NOMO-1 (cell line): ENCODE results near the gene ZNF549.
"Not testable (repeated sequence)": the region's sequence is repeated elsewhere in the genome, so short reads cannot be mapped to it uniquely, and the experiment has no call there.

Experiments used
- DNase-seq, 2 experiments: peaks; one replicate each; lab custom pipeline; 2025; ENCODE audit not compliant: unreplicated experiment in 2 of 2; lab: John Stamatoyannopoulos, UW

ZNF549 gene

GRCh38 chr19:57527136-57527881 lies at the start of gene ZNF549:
Gene ZNF549, plus strand, starts transcription at chr19:57527356. Its CDS starts 218 bp downstream, at chr19:57527574.
- peak; percentile 55 to 69 for DNase-seq

- peak; percentile 64 to 78 for DNase-seq
Measured at GRCh38 chr19:57487477-57488298, 39.5 kb upstream of the ZNF549 start, which contains the start of gene ZNF419. Gene ZNF419, plus strand, starts transcription at chr19:57487750. Its CDS starts 201 bp downstream, at chr19:57487951.

GRCh38 chr19:57488299-57488644 lies 38.9 kb upstream of the ZNF549 start:
- DNase-seq, result not testable (repeated sequence)

GRCh38 chr19:57499332-57499679 lies 27.9 kb upstream of the ZNF549 start:
- DNase-seq, result not testable (repeated sequence)

- DNase-seq, result peak; percentile 87 to 89
Measured at GRCh38 chr19:57499680-57500395, 27.3 kb upstream of the ZNF549 start, which contains the start of gene ZNF773. Gene ZNF773, plus strand, starts transcription at chr19:57499938. Its CDS starts 143 bp downstream, at chr19:57500081.

- DNase-seq, result not testable (repeated sequence)
Measured at GRCh38 chr19:57500400-57500799, 26.8 kb upstream of the ZNF549 start.

- DNase-seq, result no peak
Measured at GRCh38 chr19:57506163-57506562, 21.0 kb upstream of the ZNF549 start.

GRCh38 chr19:57511484-57511883 lies 15.7 kb upstream of the ZNF549 start:
- no peak for DNase-seq

- no peak for DNase-seq
Measured at GRCh38 chr19:57512845-57513244, 14.3 kb upstream of the ZNF549 start.

GRCh38 chr19:57515255-57515654 lies 11.9 kb upstream of the ZNF549 start:
- no peak for DNase-seq

- DNase-seq, result not testable (repeated sequence)
Measured at GRCh38 chr19:57518021-57518420, 9.1 kb upstream of the ZNF549 start.

- no peak for DNase-seq
Measured at GRCh38 chr19:57537953-57538547, 10.9 kb downstream of the ZNF549 start.

GRCh38 chr19:57546513-57546912 lies 19.4 kb downstream of the ZNF549 start:
- DNase-seq, result no peak

- DNase-seq, result no peak
Measured at GRCh38 chr19:57552432-57552831, 25.3 kb downstream of the ZNF549 start.

GRCh38 chr19:57557659-57558058 lies 30.5 kb downstream of the ZNF549 start:
- DNase-seq, result no peak

GRCh38 chr19:57558525-57558924 lies 31.4 kb downstream of the ZNF549 start:
- no peak for DNase-seq

GRCh38 chr19:57559008-57559403 lies 31.9 kb downstream of the ZNF549 start:
- peak in 1 of 2 experiments; percentile 12 for DNase-seq

- peak; percentile 83 to 89 for DNase-seq
Measured at GRCh38 chr19:57559404-57560025, 32.4 kb downstream of the ZNF549 start, which contains the start of gene ZNF550. Gene ZNF550, minus strand, starts transcription at chr19:57559863. Its CDS starts 181 bp downstream, at chr19:57559682.

- DNase-seq, result no peak
Measured at GRCh38 chr19:57560049-57560491, 32.9 kb downstream of the ZNF549 start.

GRCh38 chr19:57563547-57563946 lies 36.4 kb downstream of the ZNF549 start:
- no peak for DNase-seq
